Stimulated activated CD4-positive, alpha-beta T cell treated with anti-CD3 and anti-CD28 coated beads, Interleukin-15, amount 100 ng/mL, for 48 hours (primary cell): ENCODE data around the gene PCDH7.

ENCODE experiments used
- DNase-seq, 2 donors: peaks; one replicate each; pipeline ENCODE4 v3.0.0-alpha.2; 2020; ENCODE audit warnings: low read depth in 2 of 2

The PCDH7 gene

DNA sequence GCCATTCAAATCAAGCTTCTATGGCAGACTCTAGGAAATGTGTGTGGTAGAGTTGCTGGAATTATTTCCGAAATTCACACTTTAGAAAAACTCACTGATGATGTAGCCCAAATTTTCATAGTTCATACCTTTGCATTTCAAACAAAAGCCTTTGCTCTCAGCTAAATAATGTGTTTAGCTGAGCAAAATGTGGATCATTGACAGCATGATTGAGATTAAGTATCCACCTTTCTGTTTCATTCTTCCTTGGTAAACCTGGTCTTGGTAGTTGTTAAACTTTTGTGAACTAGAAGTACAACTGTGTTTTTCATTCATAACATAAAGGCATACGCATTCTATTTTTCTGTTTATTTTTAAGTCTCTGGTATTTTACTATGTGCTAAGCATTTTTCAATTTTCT lies 7.2 kb downstream of the PCDH7 start:
- no peak for DNase-seq

DNA sequence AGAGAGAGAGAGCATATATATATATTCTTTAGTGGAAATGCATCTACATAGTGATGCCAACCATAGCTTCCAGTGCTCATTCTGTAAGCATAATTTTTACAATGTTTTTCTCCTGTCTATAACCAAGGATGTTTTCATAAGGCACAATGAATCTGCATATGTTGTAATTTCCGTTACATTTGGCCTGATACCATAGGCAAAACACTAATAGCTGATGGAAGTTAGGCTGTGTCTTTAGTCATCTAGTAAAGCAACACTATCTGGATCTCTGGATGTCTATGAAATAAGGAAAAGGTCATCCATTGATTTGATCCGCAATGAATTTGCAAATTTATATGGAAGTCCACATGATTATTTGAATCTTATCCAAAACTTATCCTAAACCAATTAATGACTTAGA lies 8.1 kb downstream of the PCDH7 start:
- DNase-seq = no peak

DNA sequence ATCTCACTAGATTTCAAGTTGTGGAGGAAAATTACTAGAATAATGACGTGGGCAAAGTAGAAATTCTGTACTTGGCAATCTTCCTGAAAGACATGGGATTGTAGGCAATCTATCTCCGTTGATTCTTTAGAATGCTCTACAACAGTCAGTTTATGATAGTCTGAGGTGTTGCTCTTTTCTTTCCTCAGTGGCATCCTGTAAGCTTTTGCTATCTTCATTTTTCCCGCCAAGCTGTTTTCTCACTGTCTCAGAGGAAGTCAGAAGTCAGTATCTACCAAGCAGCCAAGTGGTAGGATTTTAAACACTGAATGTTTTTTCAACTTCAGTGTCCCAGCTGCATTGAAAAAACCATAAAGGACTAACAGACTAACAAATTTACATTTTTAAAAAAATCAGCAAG lies 23.7 kb downstream of the PCDH7 start:
- no peak for DNase-seq

DNA sequence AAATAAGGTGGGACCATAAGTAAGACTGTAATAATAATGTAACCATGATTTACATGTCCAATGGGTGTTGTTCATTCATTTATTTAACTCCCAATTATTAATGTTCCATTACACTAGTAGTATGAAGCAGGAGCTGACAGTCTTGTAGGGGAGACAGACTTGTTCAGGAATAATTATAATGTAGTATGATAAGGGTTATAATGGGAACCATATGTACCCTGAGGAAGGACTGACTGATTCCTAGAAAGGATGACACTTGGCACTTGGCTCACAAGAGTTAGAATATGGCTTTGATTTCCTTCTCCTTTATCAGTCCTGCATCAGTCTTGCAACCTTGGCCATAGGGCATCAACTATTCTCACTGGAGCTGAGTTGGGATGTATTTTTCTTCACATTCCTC lies 24.2 kb downstream of the PCDH7 start:
- DNase-seq = no peak

DNA sequence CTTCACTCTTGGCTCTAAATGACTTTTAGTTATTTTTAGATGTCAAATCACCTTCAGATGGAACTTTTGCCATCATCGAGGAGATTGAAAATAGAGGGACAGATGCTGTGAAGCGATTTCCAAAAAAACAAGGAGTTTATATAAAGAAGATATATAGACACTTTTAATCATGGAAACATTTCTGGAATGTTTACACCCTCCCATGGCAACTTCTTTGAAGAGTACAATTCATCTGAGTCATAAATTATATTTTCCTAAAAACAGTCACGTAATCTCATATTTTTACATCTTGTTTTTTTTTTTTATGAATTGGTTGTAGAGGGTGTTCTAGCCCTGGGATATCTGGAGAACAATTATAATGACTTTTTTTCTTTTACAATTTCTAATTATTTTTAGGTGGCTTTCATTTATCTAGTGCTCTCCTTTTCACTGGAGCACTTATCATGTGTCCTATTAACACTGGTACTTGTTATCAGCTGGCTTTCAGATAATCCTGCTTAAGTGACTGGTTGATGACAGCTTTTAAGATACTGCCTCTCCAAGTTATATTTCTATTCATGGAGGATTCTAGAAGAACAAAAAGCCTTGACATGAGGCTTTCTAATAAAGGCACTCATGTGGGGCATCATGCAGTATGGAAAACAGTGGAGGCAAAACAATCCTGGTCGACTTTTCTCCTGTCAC lies 24.9 kb downstream of the PCDH7 start:
- no peak for DNase-seq

DNA sequence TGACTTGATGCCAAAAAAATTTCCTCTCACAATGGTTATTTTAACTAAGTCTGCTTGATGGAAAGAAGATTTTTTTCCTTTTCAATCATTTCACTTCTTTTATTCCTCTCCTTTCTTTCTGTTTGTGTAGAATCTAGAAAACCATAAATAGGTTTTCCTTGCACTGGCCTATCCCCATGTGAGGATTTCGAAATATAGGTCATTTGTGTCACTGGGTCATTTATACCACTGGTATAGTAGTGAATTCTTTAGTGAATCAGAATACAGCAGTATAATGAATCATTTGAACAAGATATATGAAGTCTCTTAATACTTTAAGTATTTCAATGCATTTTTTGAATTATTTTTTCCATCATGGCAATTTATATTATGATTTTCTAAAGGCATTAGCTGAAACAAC lies 26.6 kb downstream of the PCDH7 start:
- DNase-seq = no peak

DNA sequence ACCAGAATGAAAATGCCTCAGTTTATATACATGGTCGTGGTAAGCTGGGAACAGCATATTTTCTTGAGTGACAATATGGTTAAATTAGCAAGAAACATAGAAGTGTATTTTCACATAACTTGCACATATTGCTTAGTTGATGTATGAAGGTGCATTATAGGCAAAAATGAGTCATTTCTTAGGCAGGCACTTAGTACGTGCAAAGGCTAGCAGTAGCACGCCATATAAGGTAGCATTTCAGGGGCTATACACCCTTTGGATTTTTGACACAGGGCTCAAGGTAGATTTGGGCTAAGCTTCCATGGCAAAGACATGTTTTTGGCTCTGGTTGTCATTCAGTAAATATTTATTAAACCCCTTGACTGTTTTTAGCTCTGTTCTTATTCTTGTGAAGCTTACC lies 33.1 kb downstream of the PCDH7 start:
- no peak for DNase-seq

DNA sequence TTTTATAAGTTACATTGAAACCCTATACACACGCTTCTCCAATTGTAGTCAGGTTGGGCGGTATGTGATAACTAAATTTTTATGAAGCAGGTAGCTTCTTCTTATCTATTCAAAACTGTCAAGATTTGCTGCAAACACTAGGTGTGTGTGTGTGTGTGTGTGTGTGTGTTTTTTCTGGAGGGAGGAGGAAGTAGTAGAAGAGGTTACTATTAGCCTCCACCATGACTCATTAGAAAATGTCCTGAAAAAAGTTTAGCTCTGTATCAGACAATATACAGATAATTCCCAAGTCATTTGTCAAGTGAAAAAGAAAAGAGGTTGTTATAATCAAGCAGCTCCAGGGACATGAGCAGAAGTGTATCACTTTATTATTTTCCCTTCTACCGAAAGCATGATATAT lies 33.9 kb downstream of the PCDH7 start:
- no peak for DNase-seq

DNA sequence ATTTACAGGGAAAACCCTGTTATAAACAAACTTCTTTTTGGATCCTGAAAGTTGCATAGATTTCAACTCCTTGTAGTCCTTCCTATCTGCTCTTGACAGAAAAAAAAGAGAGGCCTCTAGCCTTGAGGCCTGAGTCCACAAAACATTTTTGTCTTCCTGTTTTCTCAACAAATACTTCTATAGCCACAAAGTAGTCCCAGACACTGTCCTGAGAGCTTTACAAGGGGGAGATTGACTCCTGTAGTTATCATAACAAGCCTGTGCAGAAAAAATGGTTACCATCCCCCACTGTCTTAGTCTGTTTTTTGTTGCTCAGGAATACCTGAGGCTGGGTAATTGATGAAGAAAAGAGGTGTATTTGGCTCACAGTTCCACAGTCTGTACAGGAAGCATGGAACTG lies 35.2 kb downstream of the PCDH7 start:
- DNase-seq = no peak

DNA sequence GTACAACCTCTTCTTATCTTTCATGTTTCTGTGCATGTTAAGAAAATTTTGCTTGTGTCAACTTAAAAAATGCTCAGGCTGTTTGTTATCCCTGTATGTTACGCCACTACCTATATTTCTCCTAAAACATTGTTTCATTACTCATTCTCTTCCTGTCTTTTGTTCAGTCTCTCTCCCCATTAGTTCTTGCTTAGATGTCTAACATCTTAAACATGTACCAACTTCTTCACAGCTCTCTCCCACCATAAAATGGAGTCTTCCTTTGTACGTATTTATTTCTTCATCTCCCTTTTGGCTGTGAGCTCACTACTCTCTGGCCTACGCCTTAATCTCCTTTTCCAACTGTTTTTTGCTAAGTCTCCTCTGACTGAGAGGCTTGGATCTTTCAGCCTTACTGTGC lies 36.4 kb downstream of the PCDH7 start:
- no peak for DNase-seq

DNA sequence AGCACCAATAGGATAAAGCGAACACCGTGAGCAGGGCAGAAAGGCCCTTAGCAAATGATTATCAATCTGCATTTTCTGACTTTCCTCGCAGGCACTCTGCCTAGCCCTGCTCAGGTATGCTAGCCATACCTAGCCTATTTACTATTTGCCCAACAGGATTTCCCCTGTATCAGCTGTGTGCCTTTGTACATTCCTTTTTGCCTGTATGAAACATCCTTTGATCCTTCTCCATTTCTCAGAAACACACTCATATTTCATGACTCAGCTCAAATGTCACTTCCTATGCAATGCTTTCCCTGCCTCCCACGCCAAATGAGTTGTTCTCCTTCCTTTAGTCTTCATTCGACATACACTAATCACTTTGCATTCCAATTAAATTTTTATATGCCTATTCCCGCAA lies 37.2 kb downstream of the PCDH7 start:
- DNase-seq = no peak

DNA sequence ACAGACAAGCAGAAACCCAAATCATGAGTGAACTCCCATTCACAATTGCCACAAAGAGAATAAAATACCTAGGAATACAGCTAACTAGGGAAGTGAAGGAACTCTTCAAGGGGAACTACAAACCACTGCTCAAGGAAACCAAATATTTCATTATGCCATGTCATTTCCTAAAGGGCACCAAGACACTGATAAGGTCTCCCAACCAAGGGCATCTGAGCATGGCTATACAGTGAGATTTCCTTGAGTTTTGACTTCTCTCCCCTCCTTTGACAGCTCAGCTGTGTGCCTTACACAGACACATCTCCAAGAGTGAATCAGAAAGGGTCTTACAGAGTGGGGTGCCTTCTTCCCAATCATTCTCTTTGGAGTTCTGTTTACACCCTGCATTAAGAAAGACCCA lies 40.4 kb downstream of the PCDH7 start:
- no peak for DNase-seq

DNA sequence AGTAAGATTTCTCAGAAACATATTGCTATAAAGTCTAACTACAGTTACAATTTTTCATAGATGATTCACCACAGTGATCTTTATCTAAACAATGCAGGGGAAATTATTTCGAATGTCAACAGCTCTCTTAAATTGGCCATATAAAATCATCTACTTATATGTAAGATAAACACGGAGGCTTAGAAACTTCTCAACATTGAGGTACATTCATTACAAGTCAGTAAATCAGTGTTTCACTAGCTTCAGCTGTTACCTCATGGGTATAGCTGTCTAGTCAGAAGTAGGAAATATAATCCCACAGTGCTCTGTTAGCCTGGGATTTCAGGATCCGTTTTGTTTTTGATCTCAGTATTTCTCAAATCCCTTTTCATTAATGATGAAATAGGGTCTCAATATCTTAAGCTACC lies 43.2 kb downstream of the PCDH7 start:
- no peak for DNase-seq

DNA sequence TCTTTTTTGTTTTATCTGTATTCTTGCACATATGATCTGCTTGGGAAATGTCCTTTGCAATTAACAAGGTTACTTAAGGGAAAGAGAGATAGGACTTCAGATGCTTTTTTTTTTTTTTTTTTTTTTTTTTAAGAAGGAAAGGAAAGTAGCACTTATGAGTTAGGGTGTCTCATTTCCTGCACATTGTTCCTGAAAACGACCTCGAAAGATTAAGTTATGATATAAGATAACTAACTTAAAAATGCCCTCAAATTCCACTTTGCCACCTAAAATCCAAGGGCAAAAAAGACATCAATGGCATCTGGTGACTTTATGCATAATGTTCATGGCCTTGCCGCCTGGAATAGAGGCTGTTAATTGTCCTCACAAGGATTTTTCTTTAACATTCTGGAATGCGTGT lies 44.9 kb downstream of the PCDH7 start:
- DNase-seq = no peak

DNA sequence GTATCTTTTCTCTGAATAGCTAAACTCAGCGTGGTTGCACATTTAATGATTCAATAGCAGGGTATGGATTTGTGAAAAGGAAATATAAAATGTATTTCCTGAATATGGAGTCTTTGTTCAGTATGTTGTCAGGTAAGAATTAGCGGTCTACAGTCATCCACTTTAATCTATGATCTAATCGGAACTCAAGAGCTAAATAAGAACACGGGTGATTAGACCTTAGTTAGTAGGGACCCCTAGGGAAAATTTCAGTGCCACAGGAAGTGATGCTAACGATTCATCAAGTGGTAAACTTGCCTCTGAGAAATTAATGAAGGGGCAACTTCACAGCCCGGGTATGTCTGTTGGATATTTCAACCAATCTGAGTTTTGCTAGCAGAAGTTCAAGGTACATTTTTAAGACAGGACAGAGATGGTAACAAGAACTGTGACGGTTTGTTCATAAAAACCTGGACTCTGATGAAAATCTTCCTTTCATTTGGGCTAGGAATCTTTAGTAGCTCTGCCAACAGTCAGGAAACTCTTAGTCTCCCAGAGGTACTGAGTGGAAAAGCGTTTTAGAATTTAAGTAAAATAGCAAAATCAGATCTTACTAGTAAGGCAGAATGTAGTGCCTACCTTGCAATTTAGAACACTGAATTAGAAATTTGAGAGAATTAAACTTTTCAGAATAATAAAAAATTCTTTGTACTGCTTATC lies 47.1 kb downstream of the PCDH7 start:
- no peak for DNase-seq

DNA sequence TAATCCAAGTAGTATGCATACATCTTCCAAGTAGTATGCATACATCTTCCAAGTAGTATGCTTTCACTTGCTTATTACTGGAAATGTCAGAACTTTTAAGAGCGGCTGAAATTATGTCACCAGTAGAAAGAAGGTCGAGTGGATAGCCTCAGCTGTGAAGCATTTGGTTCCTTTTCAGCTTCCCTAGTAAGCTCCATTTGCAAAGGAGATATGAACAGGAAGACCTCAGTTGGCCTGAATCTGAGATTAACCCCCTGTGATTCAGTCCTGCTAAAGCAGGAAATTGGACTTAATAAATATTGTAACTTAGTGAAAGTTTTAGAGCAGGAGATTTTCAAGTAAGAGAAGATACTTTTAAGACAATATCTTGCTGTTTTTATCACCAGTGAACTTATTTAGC lies 48.1 kb downstream of the PCDH7 start:
- no peak for DNase-seq

DNA sequence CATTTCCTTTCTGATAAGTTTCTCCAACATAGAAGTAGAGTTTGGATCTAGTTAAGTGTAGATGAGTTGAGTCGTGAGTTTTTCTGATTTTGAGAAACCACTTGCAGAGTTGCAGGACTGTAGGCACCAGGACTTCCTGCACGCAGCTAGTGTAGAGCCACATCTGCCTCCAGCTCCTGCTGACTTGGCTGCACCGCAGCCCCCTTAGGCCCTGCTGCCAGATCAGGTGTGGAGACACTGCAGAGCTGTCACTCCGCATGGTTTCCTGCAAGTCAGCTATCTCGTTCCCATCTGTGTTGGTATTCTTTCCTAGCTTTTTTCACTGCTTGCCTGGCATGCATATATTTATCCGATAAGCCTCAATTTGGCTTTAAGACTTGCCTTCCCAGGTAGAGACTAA lies 48.9 kb downstream of the PCDH7 start:
- no peak for DNase-seq

DNA sequence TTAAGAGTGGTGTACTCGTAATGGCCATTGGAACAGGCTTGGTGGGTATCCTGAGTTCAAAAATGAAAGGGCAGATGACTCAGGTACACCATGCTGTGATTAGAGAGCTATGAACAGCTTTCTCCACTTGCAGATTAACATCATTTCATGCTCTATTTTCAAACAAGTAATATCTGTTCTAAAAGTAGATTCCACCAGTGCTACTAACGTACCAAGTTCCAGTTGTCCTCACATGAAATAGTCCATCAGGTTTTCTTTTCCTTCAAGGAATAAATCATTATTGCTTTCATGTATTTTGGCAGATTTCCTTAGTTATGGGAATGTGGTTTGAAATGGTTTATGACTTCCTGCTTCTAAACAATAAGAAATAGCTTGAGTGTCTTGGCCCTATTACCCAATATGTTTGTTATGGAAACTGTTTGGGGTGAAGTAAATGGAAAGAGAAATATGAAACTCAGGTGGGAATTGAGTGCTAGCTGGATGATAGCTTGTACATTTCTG lies 49.9 kb downstream of the PCDH7 start:
- no peak for DNase-seq

DNA sequence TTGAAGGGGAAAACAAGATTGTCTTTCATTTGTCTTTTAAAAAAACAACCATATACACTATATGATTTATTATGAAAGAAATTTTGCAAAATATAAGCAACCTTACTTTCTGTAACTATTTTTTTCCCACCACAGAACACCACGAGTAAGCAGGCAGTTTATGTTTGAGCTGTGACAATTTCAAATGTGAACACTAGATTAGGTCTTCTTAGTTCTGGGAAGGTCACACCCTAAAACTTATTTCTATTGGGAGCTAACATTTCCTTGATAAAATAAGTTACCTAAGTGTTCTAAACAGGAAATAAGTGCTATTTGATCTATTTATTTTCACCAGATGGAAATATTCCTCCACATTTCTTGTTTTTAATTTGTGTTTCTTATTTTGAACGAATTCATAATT lies 50.6 kb downstream of the PCDH7 start:
- no peak for DNase-seq

DNA sequence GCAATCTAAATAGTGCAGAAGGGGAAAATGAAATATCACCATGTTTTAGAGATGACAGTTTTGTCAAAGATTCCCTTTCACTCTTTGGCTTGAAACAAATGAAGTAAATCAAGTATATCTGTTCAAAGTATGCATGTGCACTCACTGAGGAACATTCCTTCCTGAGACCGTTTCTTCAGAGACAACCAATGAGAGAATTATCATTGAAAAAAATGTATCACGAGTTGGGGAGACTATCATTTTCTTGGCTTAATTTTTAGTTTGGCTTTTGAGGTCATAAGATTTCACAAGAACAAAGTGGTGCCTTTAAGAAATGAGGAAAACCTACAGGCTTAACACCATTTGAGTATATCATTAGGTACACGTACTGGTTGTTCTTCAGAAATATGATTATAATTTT lies 56.3 kb downstream of the PCDH7 start:
- DNase-seq = no peak

DNA sequence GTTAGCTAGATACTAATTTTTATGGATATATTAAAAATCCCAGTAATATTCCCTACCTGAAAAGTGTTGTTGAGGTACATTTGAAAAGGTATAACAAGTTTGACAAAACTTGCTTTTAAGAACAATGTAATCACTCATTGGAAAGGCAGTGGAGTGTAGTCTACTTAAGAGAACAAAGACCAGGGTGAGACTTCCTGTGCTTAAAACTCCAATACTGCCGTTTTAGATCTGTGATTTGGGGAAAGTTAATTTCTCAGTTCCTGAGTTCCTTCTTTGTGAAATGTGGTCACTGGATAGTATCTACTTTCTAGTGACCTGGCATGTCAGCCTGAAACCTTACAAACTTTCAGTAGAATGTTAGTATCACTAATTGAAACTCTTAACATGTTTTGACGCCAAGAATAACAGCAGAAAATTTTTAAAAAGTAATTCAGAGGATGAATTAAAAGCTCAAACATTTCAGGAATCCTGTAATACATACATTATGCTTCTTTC lies 56.8 kb downstream of the PCDH7 start:
- no peak for DNase-seq
